PFSK-1 (cell line): ENCODE data around the gene RHOBTB3.

Experiments
- FOXP2 ChIP-seq: optimal IDR thresholded peaks from 2 replicates; pipeline ENCODE3; 2011; ENCODE audit warnings: borderline replicate concordance, control low read depth, inconsistent platforms; ENCODE audit not compliant: insufficient read depth; ENCODE audit errors: extremely low read length, extremely low read depth
- POLR2AphosphoS5 ChIP-seq: IDR thresholded peaks from 2 replicates; pipeline ENCODE4 v1.6.1; 2012; ENCODE audit warnings: low read depth, mild to moderate bottlenecking, control low read depth, low read length, moderate library complexity
- SIN3A ChIP-seq: IDR thresholded peaks from 2 replicates; pipeline ENCODE4 v1.6.1; 2012; ENCODE audit warnings: mild to moderate bottlenecking, low read length, moderate library complexity, borderline replicate concordance; ENCODE audit not compliant: insufficient read depth
- TAF1 ChIP-seq: IDR thresholded peaks from 2 replicates; pipeline ENCODE4 v1.6.1; 2012; ENCODE audit warnings: low read length, control low read depth, borderline replicate concordance; ENCODE audit not compliant: insufficient read depth
- TF ChIP-seq, protein P1 (sequence below), 2 experiments: IDR thresholded peaks; 2 replicates each; pipeline versions ENCODE4 v1.6.1 to v1.8.0; 2011 to 2012; ENCODE audit warnings: low read depth in 2 of 2, low read length in 2 of 2, control low read depth in 1 of 2, inconsistent platforms in 1 of 2, mild to moderate bottlenecking in 1 of 2, moderate library complexity in 1 of 2; ENCODE audit not compliant: insufficient read depth in 1 of 2

RHOBTB3 gene

GRCh38 chr5:95763941-95764340 is 32.8 kb downstream of the RHOBTB3 start:
- TF ChIP-seq, protein P1, sequence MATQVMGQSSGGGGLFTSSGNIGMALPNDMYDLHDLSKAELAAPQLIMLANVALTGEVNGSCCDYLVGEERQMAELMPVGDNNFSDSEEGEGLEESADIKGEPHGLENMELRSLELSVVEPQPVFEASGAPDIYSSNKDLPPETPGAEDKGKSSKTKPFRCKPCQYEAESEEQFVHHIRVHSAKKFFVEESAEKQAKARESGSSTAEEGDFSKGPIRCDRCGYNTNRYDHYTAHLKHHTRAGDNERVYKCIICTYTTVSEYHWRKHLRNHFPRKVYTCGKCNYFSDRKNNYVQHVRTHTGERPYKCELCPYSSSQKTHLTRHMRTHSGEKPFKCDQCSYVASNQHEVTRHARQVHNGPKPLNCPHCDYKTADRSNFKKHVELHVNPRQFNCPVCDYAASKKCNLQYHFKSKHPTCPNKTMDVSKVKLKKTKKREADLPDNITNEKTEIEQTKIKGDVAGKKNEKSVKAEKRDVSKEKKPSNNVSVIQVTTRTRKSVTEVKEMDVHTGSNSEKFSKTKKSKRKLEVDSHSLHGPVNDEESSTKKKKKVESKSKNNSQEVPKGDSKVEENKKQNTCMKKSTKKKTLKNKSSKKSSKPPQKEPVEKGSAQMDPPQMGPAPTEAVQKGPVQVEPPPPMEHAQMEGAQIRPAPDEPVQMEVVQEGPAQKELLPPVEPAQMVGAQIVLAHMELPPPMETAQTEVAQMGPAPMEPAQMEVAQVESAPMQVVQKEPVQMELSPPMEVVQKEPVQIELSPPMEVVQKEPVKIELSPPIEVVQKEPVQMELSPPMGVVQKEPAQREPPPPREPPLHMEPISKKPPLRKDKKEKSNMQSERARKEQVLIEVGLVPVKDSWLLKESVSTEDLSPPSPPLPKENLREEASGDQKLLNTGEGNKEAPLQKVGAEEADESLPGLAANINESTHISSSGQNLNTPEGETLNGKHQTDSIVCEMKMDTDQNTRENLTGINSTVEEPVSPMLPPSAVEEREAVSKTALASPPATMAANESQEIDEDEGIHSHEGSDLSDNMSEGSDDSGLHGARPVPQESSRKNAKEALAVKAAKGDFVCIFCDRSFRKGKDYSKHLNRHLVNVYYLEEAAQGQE (IDR thresholded peaks at IDR 0.05; ENCODE audit: insufficient read depth in 1 of 2, low read depth in 2 of 2, low read length in 2 of 2): no peak
- TF ChIP-seq POLR2AphosphoS5 (no peak), FOXP2 (no peak)

DNA sequence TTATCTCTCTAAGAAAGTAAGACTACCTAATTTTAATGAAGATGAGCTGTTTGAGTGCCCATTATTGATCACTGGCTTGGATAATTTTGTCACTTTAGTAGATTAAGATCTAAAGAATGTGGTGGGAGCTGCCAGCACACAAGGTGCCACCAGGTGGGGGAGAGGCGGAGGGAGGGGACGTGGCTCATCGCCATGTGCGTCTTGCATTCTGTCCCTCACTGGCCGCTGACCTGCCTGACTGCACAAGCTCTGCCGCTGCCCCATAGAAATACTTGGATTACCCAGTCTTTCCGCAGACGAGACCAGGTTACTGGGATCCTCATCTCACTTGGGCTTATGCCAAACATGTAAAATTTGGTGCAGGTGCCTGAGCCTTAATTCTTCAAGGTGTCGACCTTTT is 37.6 kb downstream of the RHOBTB3 start:
- TF ChIP-seq TAF1: no peak
- TF ChIP-seq, protein P1 (IDR thresholded peaks at IDR 0.05; ENCODE audit: insufficient read depth in 1 of 2, low read depth in 2 of 2, low read length in 2 of 2): no peak
- TF ChIP-seq FOXP2: no peak
- no peak for TF ChIP-seq SIN3A
- no peak for TF ChIP-seq POLR2AphosphoS5

- TF ChIP-seq, protein P1 (IDR thresholded peaks at IDR 0.05; ENCODE audit: insufficient read depth in 1 of 2, low read depth in 2 of 2, low read length in 2 of 2): no peak
- TF ChIP-seq SIN3A: no peak
- no peak for TF ChIP-seq TAF1
- no peak for TF ChIP-seq FOXP2
- no peak for TF ChIP-seq POLR2AphosphoS5
These were observed 39.9 kb downstream of the RHOBTB3 start for GRCh38 chr5:95770830-95771708.

DNA sequence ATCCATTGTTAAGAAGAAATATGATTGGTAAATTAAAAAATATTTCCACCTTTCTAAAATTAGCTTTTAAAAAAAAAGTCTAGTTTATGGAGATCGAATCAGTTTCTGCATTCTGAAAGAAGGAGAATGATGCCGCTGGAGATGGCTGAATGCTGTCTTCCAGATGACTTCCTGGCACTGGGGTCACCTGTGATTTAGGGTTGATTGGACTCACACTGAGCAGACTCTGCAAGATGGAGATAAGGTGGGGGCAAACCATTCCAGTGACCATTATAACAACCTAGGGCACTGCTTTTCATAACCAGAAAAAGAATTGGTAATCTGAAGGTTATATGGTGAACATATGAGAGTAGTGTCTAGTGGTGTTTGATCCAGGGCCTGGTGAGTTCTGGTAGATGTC is 40.8 kb downstream of the RHOBTB3 start:
- no peak for TF ChIP-seq POLR2AphosphoS5
- TF ChIP-seq, protein P1 (IDR thresholded peaks at IDR 0.05; ENCODE audit: insufficient read depth in 1 of 2, low read depth in 2 of 2, low read length in 2 of 2): no peak
- TF ChIP-seq FOXP2: no peak
- no peak for TF ChIP-seq TAF1
- TF ChIP-seq SIN3A: no peak
